Caco-2 (cell line): ENCODE measurements around the gene WDTC1. TPM values are rescaled to one million over a fixed set of nuclear protein-coding genes. Genes with fewer than 3 reads are reported as not detected.

ENCODE experiments used
- BruUV-seq: library from RNA; stranded (reverse); fragments of 400-500 nt; replicated peaks from 2 replicates; lab custom pipeline; 2021; lab: Mats Ljungman, UMichigan
- CTCF ChIA-PET: fragments of 300-600 bp; sonication (Branson Sonifier 250); formaldehyde crosslinking; loops from one replicate; lab custom pipeline; 2022; ENCODE audit warnings: antibody characterized with exemption; lab: Charles Lee
- POLR2A ChIA-PET: fragments of 300-600 bp; sonication (Branson Sonifier 250); formaldehyde crosslinking; loops from one replicate; lab custom pipeline; 2022; ENCODE audit warnings: antibody characterized with exemption; lab: Charles Lee
- DNase-seq, 2 experiments: peaks; one replicate each; pipeline versions ENCODE4 v3.0.0 to v3.0.0-alpha.2; 2020 to 2022
- H3K27me3 ChIP-seq: replicated peaks from 2 replicates; pipeline ENCODE4 v1.6.0; 2011; ENCODE audit warnings: low read length; ENCODE audit not compliant: control insufficient read depth, insufficient read depth
- H3K36me3 ChIP-seq: 2 replicates; pipeline ENCODE4 v1.5.1; 2011; ENCODE audit warnings: low read length; ENCODE audit not compliant: control insufficient read depth, insufficient read depth
- H3K4me1 ChIP-seq: fragments of 250-450 bp; sonication (Bioruptor Pico); 2 replicates; pipeline ENCODE4 v1.5.1; 2020; ENCODE audit warnings: mild to moderate bottlenecking
- H3K4me3 ChIP-seq: 2 replicates; pipeline ENCODE4 v1.5.1; 2011; ENCODE audit warnings: low read depth, mild to moderate bottlenecking, control low read depth, low read length
- H3K9me3 ChIP-seq: fragments of 250-450 bp; sonication (Bioruptor Pico); 2 replicates; pipeline ENCODE4 v1.5.1; 2020; ENCODE audit warnings: mild to moderate bottlenecking, moderate library complexity
- H3K27ac Mint-ChIP-seq: one replicate; pipeline ENCODE4 v1.8.0; 2022; ENCODE audit warnings: mixed read lengths; ENCODE audit not compliant: unreplicated experiment
- H3K27me3 Mint-ChIP-seq: one replicate; pipeline ENCODE4 v1.8.0; 2022; ENCODE audit warnings: mixed read lengths; ENCODE audit not compliant: insufficient read depth, unreplicated experiment
- H3K36me3 Mint-ChIP-seq: one replicate; pipeline ENCODE4 v1.8.0; 2022; ENCODE audit warnings: mild to moderate bottlenecking, mixed read lengths; ENCODE audit not compliant: insufficient read depth, unreplicated experiment
- H3K4me1 Mint-ChIP-seq: one replicate; pipeline ENCODE4 v1.8.0; 2022; ENCODE audit warnings: low read depth, mixed read lengths; ENCODE audit not compliant: unreplicated experiment
- H3K4me3 Mint-ChIP-seq: one replicate; pipeline ENCODE4 v1.8.0; 2022; ENCODE audit warnings: mild to moderate bottlenecking, moderate library complexity, mixed read lengths; ENCODE audit not compliant: unreplicated experiment
- H3K9me3 Mint-ChIP-seq: one replicate; pipeline ENCODE4 v1.8.0; 2022; ENCODE audit warnings: mixed read lengths; ENCODE audit not compliant: unreplicated experiment
- CTCF ChIP-seq, 2 experiments: fragments of 200-600 bp in 1 of 2; IDR thresholded peaks; 1 replicate in 1 of 2; 2 replicates in 1 of 2; pipeline versions ENCODE4 v1.5.1 to v1.8.0; 2011 to 2022; ENCODE audit warnings: antibody characterized with exemption in 1 of 2, control low read depth in 1 of 2, inconsistent platforms in 1 of 2, low read depth in 1 of 2, low read length in 1 of 2, mild to moderate bottlenecking in 1 of 2, moderate library complexity in 1 of 2; ENCODE audit not compliant: insufficient read depth in 1 of 2, severe bottlenecking in 1 of 2, unreplicated experiment in 1 of 2
- intact Hi-C: fragments of 100-400 bp; cut with micrococcal nuclease; formaldehyde crosslinking; loops from one replicate; pipeline ENCODE4 v1.10.0; 2022; ENCODE audit not compliant: unreplicated experiment
- total RNA-seq: library from RNA; stranded (reverse); gene quantifications from 2 replicates; pipeline ENCODE4 v1.2.3, GENCODE V29; 2022

Gene WDTC1
- total RNA-seq, 1 experiment from 2014 or later = 17.2 TPM

- 0 out of 2 replicates have a peak, but pooled peaks cover 15% of the 10 kb centered on the region for H3K4me1 ChIP-seq
- H3K4me3 Mint-ChIP-seq = peak overlapping the region; percentile 90
- CTCF ChIA-PET = interaction anchor here (0.9 to 3.1 kb wide), 8 partner anchors 15 to 55 kb away, joined by 3 to 28 read pairs (median 4); partner anchors contain the start of gene MAP3K6
- no peak for TF ChIP-seq CTCF (IDR thresholded peaks at IDR 0.05; ENCODE audit: insufficient read depth in 1 of 2, low read depth in 1 of 2, low read length in 1 of 2, severe bottlenecking in 1 of 2, unreplicated experiment in 1 of 2)
- no peaks in the 10 kb centered on the region for H3K27me3 ChIP-seq
- no peak for DNase-seq
- BruUV-seq = no TSS peak
- H3K36me3 ChIP-seq = no peaks in the 10 kb centered on the region
- intact Hi-C loops = loop anchor here (10.0 kb wide), 1 partner anchor 47 kb away; no protein-coding TSS in a partner anchor
- no peaks in the 10 kb centered on the region for H3K9me3 ChIP-seq
- H3K27ac Mint-ChIP-seq = peak overlapping the region; percentile 84
- peak overlapping the region; percentile 73 for H3K4me3 ChIP-seq
- H3K36me3 Mint-ChIP-seq = peaks cover 38% of the 10 kb centered on the region
- no peaks in the 10 kb centered on the region for H3K9me3 Mint-ChIP-seq
- H3K27me3 Mint-ChIP-seq = no peaks in the 10 kb centered on the region
- peaks cover 13% of the 10 kb centered on the region for H3K4me1 Mint-ChIP-seq
- POLR2A ChIA-PET = interaction anchor here (1.1 to 1.4 kb wide), 3 partner anchors 9 to 25 kb away, joined by 3 to 14 read pairs (median 3); no protein-coding TSS in a partner anchor
Measured at GRCh38 chr1:27351541-27352107, 117.2 kb downstream of the WDTC1 start.

DNA sequence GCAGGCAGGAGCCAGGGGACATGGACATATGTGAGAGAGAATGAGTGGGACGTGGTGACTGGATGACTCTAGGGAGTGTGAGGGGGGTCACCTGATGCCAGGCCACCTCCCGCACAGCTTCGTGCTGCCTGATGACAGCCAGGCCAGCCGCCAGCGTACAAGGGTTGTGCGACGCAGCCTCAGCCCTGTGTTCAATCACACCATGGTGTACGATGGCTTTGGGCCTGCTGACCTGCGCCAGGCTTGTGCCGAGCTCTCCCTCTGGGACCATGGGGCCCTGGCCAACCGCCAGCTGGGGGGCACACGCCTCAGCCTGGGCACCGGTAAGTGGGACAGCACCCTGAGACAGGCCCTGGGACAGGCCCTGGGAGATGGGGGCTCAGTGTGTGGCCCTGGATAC lies 118.7 kb downstream of the WDTC1 start:
- Histone ChIP-seq H3K4me1 (0 out of 2 replicates have a peak, but pooled peaks cover 10% of the 10 kb centered on the region), H3K36me3 (no peaks in the 10 kb centered on the region), H3K9me3 (no peaks in the 10 kb centered on the region), H3K27me3 (no peaks in the 10 kb centered on the region), H3K4me3 (no peak overlapping the region)
- H3K4me1 Mint-ChIP-seq = peaks cover under 1% of the 10 kb centered on the region
- no TSS peak for BruUV-seq
- CTCF ChIA-PET = interaction anchor here (0.6 to 1.2 kb wide), 2 partner anchors 34 to 56 kb away, joined by 3 read pairs; no protein-coding TSS in a partner anchor
- no peak overlapping the region for H3K27ac Mint-ChIP-seq
- no peaks in the 10 kb centered on the region for H3K27me3 Mint-ChIP-seq
- POLR2A ChIA-PET = interaction anchor here (0.9 kb wide), 1 partner anchor 12 kb away, joined by 13 read pairs; no protein-coding TSS in a partner anchor
- intact Hi-C loops = loop anchor here (10.0 kb wide), 1 partner anchor 48 kb away; no protein-coding TSS in a partner anchor
- H3K36me3 Mint-ChIP-seq = peaks cover 32% of the 10 kb centered on the region
- no peak for TF ChIP-seq CTCF (IDR thresholded peaks at IDR 0.05; ENCODE audit: insufficient read depth in 1 of 2, low read depth in 1 of 2, low read length in 1 of 2, severe bottlenecking in 1 of 2, unreplicated experiment in 1 of 2)
- no peaks in the 10 kb centered on the region for H3K9me3 Mint-ChIP-seq
- H3K4me3 Mint-ChIP-seq = no peak overlapping the region
- DNase-seq = no peak

- Mint-ChIP-seq H3K27ac (no peak overlapping the region), H3K4me1 (no peaks in the 10 kb centered on the region), H3K9me3 (no peaks in the 10 kb centered on the region), H3K36me3 (peaks cover 32% of the 10 kb centered on the region), H3K27me3 (no peaks in the 10 kb centered on the region), H3K4me3 (no peak overlapping the region)
- Histone ChIP-seq H3K36me3 (no peaks in the 10 kb centered on the region), H3K27me3 (no peaks in the 10 kb centered on the region), H3K4me1 (0 out of 2 replicates have a peak, but pooled peaks cover 10% of the 10 kb centered on the region), H3K4me3 (no peak overlapping the region), H3K9me3 (no peaks in the 10 kb centered on the region)
- intact Hi-C loops = loop anchor here (10.0 kb wide), 1 partner anchor 49 kb away; no protein-coding TSS in a partner anchor
- ChIA-PET CTCF (interaction anchor here (0.6 to 0.7 kb wide), 3 partner anchors 12 to 35 kb away, joined by 3 to 9 read pairs (median 3); partner anchors contain the start of gene SYTL1), POLR2A (interaction anchor here (0.6 to 0.9 kb wide), 2 partner anchors 12 to 205 kb away, joined by 5 to 13 read pairs; no protein-coding TSS in a partner anchor)
- no peak for TF ChIP-seq CTCF (IDR thresholded peaks at IDR 0.05; ENCODE audit: insufficient read depth in 1 of 2, low read depth in 1 of 2, low read length in 1 of 2, severe bottlenecking in 1 of 2, unreplicated experiment in 1 of 2)
- BruUV-seq = no TSS peak
- DNase-seq = no peak
Measured at GRCh38 chr1:27353629-27354028, 119.2 kb downstream of the WDTC1 start.
